NB4 (cell line): ENCODE measurements around the gene TARBP1.

ENCODE experiments used
- DNase-seq: peaks from one replicate; pipeline ENCODE4 v3.0.0; 2010; ENCODE audit warnings: low read depth
- H3K4me3 ChIP-seq: one replicate; pipeline ENCODE4 v1.5.1; 2011; ENCODE audit warnings: mild to moderate bottlenecking, low read depth, low read length, moderate library complexity
- MAX ChIP-seq: IDR thresholded peaks from 2 replicates; pipeline ENCODE4 v1.6.1; 2011; ENCODE audit warnings: low read depth, low read length
- MYC ChIP-seq: IDR thresholded peaks from 2 replicates; pipeline ENCODE4 v1.6.1; 2011; ENCODE audit warnings: low read depth, low read length
- POLR2A ChIP-seq: IDR thresholded peaks from 2 replicates; pipeline ENCODE4 v1.6.1; 2011; ENCODE audit warnings: mild to moderate bottlenecking; ENCODE audit not compliant: insufficient read length; ENCODE audit errors: extremely low read depth
- TF ChIP-seq, protein P1 (sequence below): IDR thresholded peaks from one replicate; pipeline ENCODE4 v1.5.1; 2012; ENCODE audit warnings: low read depth, low read length

Gene TARBP1

DNA sequence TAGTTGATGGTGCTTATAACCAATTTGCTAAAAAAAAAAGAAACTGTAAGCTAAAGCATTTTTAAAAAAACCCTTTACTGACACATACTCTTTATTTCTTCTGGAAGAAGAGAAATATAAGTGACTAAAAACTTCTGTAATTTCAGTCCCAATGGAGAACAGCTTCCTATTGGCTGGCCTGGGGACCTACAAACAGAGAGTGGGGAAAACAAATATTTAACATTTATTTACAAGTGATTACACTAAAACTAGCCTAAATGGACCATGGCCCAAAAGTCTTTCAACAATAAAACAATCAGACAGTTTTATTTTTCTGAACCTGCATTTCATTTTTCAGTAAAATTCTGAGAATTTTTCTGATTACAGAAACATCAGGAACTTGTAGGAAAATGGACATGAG is 15.2 kb downstream of the TARBP1 start:
- no peak for DNase-seq
- no peak for TF ChIP-seq MAX
- TF ChIP-seq MYC: no peak
- TF ChIP-seq POLR2A: no peak
- TF ChIP-seq, protein P1, sequence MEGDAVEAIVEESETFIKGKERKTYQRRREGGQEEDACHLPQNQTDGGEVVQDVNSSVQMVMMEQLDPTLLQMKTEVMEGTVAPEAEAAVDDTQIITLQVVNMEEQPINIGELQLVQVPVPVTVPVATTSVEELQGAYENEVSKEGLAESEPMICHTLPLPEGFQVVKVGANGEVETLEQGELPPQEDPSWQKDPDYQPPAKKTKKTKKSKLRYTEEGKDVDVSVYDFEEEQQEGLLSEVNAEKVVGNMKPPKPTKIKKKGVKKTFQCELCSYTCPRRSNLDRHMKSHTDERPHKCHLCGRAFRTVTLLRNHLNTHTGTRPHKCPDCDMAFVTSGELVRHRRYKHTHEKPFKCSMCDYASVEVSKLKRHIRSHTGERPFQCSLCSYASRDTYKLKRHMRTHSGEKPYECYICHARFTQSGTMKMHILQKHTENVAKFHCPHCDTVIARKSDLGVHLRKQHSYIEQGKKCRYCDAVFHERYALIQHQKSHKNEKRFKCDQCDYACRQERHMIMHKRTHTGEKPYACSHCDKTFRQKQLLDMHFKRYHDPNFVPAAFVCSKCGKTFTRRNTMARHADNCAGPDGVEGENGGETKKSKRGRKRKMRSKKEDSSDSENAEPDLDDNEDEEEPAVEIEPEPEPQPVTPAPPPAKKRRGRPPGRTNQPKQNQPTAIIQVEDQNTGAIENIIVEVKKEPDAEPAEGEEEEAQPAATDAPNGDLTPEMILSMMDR: no peak
- no peak overlapping the region for H3K4me3 ChIP-seq

- TF ChIP-seq POLR2A (no peak), MAX (no peak), MYC (no peak)
- TF ChIP-seq, protein P1: no peak
- H3K4me3 ChIP-seq: no peak overlapping the region
Observed at GRCh38 chr1:234460652-234461051, 18.3 kb downstream of the TARBP1 start.

GRCh38 chr1:234458352-234459017 is 20.5 kb downstream of the TARBP1 start:
- DNase-seq: no peak
- TF ChIP-seq MYC: no peak
- TF ChIP-seq POLR2A: no peak
- TF ChIP-seq, protein P1: no peak
- no peak for TF ChIP-seq MAX
- H3K4me3 ChIP-seq: no peak overlapping the region

More at GRCh38 chr1:234460652-234461051, 18.3 kb downstream of the TARBP1 start:
- no peak for DNase-seq

DNA sequence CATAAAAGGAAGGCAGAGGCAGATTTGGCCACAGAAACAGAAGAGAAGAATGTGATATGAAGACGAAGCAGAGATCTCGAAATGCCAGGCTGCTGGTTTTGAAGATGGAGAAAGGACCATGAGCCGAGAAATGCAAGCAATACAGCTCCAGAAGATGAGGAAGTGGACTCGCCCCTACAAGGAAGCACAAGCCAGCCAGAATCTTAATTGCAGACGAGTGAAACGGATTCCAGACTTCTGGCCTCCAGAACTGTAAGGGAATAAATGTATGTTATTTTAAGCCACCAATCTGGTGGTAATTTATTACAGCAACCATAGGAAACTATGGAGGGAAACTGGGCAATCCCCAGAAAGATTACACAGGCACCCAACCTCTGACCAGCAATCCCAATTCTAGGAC is 24.1 kb downstream of the TARBP1 start:
- no peak overlapping the region for H3K4me3 ChIP-seq
- DNase-seq: no peak
- no peak for TF ChIP-seq POLR2A
- TF ChIP-seq MAX: no peak
- no peak for TF ChIP-seq MYC
- TF ChIP-seq, protein P1: no peak

DNA sequence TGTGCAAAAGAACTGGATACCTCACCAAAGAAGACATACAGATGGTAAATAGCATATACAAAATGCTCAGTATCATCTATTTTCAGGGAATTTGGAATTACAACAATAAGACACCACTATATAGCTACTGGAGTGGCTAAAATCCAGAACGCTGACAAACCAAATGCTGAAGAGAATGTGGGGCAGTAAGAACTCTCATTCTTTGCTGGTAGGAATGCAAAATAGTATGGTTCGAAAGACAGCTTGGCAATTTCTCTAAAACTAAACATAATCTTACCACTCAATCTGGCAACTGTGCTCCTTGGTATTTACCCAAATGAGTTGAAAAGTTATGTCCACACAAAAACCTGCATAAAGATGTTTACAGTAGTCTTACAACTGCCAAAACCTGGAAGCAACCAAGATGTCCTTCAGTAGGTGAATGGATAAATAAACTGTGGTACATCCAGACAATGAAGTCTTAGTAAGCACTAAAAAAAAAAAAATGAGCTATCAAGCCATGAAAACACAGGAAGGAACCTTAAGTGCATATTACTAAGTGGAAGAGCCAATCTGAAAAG is 26.5 kb downstream of the TARBP1 start:
- TF ChIP-seq MYC (no peak), POLR2A (no peak), MAX (no peak)
- TF ChIP-seq, protein P1: no peak
- no peak overlapping the region for H3K4me3 ChIP-seq
- DNase-seq: no peak

DNA sequence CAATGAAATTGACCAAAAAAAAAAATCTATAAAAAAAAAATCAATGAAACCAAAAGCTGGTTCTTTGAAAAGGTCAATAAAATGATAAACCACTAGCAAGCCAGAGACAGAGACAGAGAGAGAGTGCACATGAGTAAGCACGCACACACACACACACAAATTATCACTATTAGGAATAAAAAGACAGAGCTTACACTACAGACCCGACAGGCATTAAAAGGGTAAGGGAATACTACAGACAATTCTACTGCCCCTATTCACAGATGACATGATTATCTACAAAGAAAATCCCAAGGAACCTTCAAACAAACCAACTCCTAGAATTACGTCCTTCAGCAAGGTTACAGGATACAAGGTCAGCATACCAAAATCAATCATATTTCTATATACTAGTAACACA is 38.6 kb downstream of the TARBP1 start:
- TF ChIP-seq, protein P1: no peak
- TF ChIP-seq MYC (no peak), POLR2A (no peak)
- DNase-seq: no peak
- H3K4me3 ChIP-seq: no peak overlapping the region
